Activated CD4-positive, CD25-positive, alpha-beta regulatory T cell treated with anti-CD3 and anti-CD28 coated beads, Interleukin-2, amount 50 U/mL, for 72 hours (primary cell): Measurements from ENCODE around the gene PRSS21.

ENCODE experiments used
- DNase-seq: peaks from one replicate; pipeline ENCODE4 v3.0.0; 2021

Gene PRSS21

DNA sequence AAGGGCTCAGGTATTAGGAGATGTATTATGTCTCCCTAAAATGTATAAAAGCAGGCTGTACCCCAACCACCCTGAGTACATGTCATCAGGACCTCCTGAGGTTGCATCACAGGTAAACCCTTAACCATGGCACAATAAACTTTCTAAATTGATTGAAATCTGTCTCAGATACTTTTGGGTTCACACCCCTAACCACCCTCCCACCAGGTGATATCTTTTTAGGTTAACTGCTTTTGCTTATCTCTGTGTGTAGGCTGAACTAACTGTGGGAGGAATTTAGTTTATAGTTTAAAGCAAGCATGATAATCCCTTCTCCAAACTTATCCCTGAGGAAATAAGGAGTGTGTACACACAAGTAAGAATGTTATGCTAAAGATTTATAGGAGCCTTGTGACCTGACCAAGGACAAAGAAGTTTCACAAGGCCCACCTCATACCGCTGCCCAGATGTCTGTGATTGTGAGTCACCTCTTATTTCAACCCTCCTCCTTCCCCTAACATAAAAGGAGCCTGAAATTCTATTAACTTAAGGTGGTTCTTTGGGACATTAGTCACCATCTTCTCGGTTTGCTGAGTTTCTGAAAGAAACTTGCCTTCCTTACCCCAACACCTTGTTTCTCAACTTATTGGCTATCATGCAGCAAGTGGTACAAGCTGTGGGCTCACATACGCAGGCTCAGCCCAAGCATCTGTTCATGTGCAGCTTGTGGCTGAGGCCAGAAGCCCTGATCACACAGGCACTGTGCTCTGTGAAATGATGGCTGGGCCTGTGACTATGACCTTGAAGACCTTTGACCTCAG is 29.7 kb downstream of the PRSS21 start:
- DNase-seq = no peak

DNA sequence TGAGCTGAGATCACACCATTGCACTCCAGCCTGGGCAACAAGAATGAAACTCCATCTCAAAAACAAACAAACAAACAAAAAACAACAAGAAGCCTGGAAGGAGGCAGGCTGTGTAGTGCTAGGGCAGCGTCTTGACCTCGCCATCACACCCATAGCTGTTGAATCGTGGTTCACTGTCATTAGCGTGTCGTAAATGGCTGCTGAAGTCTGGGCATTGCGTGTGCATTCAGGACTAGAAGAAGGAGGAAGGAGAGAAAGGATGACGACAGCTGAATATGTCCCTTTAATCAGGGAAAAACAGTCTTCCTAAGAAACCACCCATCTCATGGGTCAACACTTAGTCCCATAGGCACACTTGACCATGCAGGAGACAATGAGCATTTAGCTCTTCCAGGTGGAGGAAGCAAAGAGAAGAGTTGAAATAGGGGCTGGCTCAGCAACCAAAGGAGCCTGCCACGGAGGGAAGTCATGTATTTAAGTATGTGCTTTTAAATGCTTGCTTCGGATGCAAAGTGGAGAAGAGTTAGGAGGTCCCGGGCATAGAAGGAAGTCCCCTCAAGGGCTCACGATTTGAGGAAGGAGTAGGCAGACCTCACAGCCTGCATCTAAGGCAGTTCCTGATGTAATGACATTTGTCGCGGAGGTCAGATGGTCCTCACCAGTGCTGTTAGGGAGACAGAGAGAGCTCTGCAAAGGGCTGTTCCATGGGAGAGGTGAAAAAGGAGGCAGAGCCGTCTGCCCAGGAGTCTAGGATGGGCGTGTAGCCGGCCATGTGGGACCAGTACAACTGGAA is 32.1 kb downstream of the PRSS21 start:
- no peak for DNase-seq

DNA sequence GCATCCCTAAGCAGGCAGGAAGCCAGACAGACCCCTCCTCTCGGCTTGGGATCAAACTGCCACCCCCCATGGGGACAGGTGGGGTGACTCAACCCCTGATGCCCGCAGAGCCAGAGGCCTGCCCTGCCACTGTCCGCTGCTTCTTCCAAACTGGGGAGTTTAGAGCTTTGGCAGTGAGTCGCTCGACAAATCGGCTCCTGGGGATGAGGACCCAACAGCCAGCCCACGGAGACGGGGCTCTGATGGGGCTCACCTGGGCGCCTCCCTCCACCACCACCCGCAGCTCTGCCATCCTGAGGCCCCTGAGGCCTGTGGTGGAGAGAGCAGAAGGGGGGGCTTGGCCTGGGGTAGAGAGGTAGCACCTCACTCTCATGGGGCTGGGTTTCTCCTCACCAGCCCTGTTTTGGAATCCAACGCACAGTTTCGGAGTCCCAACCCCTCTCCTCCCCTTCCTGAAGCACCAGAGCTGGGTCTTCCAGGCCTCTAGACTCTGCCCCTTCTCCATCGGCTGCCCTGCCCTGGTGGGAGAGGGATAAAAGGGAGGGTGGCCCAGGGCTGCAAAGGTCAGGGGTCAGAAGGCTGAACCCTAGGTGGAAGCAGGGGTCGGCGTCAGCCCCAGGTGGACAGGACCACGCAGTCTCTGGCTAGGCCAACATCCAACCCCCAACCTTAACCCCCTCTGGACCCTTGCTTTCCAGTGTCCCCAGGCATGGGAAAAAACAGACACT is 35.1 kb downstream of the PRSS21 start:
- no peak for DNase-seq

DNA sequence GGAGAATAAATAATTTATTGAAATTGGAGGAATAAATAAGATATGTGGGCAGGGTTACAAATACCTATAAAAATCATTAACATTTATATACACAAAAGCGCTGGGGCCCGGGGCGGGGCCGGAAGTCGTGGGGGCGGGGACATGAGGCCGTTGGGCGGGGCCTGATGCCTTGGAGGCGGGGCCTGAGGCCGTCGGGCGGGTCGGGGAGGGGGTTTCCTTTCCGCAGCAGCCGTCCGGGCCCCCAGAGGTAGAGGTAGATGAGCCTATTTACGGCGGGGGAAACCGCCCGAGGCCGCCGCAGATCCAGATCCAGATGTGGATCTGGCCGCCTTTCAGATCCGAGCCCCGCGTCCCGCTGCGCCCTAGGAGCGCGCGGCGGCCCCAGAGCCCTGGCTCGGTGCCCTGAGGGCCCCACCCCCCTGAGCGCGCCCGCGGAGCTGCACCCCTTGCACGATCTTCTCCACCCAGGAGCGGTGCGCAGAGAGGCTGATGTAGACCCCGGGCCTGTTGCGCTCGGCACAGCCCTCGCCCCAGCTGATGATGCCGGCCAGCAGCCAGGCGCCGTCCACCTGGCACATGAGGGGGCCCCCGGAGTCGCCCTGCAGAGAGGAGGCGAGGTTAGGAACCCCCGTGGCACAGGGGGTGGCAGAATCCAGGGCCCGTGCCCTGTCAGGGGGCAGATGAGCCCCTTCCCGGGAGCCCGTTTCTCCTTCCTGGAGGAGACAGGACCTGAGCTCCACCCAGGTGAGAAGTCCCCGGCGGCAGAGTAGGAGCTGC is 35.9 kb downstream of the PRSS21 start:
- no peak for DNase-seq

DNA sequence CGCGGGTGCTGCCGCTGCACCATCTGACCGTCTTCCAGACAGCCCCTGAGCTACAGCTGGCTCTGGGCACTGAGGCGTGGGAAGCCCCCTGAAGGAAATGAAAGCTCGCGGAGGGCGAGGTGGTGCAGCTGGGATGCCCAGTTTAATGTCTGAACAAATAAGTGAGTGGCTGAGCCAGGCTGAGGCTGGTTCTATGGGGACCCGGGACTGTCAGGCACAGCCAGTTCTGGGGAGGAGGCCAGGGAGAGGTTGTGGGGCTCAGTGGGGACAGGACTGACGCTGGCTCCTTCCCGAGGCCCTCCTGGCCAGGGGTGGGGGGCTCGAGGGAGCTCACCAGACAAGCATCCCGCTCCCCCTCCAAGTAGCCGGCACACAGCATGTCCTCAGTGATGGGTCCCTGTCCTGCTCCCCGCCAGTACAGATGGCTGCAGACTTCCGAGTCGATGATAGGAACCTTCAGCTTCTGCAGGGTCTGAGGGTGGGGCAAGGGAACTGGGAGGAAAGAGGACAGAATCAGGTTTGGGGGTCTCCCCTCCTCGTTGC is 36.6 kb downstream of the PRSS21 start:
- DNase-seq = no peak

DNA sequence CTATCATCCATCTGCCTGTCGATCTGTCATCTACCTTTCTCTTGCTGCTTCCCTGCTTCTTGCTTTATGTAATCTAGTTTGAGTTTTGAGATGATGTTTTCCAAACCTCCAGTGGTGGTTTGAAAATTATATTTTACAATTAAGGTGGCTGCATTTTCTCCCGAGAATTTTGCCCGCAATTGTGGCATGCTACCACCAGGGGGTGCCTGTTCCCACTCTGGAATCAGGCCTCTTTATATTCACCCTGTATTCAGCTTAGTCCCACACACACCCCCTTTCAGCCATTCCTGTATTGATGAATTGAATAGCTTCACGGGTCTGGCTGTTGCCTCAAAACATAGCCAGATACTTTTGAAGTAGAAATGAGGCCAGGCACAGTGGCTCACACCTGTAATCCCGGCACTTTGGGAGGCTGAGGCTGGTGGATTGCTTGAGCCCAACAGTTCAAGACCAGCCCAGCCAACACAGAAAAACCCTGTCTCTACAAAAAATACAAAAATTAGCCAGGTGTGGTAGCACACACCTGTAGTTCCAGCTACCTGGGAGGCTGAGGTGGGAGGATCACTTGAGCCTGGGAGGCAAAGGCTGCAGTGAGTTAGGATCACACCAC is 37.8 kb downstream of the PRSS21 start:
- no peak for DNase-seq

DNA sequence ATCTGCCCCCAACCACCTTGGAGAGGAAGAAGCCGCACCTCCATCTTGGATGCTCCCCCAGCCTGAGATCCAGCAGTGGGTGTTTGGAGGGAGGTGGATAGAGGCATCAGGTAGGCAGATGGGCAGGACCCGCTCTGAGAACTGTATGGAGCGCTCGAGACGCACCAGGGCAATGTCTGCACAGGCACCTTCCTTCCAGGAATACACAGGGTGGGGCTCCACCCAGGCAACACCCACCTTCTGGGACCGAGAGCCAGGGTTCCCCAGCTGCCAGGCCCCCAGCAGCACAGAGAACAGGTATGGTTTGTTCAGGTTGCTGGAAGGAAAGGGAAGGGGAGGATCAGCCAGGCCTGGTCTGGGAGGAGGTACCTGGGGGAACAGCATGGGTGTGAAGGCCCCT is 38.5 kb downstream of the PRSS21 start:
- DNase-seq = no peak

DNA sequence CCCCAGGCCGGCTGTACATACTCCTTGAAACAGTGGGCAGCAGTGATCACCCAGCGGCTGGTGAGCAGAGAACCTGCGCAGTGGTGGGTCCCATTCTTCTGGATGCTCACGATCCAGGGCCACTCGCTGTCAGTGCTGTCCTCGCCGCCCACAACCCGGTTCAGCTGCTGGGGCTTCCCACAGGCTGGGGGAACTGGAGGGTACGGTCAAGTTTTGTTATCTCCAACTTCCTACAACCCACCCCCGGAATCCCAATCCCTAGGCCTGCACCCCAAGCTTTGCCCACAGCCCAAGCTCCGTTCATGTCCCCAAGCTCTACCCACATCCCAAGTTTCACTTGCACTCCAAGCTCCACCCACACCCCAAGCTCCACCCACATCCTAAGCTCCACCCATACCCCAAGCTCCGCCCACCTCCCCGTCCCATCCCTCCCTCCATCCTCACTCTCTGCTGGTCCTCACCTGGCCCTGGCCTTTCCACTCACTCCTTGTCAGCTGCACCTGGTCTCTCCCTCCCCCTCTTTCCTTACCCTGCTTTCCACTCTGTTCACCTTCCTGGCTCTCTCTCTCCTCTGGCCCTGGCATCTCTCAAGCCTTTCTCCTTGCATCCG is 39.1 kb downstream of the PRSS21 start:
- DNase-seq = peak; percentile 57

DNA sequence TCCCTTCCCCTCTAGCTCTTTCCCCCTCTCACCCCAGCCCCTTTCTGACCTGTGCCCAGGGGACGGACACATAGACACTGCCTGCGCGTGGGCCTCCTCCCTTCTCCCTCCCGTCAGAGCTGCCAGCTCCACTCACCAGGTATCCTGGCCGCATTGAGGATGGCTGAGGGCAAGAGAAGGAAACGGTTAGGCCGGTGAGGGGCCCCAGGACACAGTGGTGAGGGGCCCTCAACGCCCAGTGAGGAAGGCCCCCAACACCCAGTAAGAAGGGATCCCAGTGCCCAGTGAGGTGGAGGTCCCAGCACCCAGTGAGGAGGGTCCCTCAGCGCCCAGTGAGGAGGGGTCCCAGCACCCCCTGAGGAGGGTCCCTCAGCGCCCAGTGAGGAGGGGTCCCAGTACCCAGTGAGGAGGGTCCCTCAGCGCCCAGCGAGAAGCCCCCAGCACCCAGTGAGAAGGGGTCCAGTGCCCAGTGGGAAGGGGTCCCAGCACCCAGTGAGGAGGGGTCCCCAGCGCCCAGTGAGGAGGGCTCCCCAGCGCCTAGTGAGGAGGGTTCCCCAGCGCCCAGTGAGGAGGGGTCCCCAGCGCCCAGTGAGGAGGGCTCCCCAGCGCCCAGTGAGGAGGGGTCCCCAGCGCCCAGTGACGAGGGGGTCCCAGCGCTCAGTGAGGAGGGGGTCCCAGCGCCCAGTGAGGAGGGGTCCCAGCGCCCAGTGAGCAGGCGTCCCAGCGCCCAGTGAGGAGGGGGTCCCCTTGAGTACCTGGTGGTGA is 39.8 kb downstream of the PRSS21 start:
- no peak for DNase-seq

DNA sequence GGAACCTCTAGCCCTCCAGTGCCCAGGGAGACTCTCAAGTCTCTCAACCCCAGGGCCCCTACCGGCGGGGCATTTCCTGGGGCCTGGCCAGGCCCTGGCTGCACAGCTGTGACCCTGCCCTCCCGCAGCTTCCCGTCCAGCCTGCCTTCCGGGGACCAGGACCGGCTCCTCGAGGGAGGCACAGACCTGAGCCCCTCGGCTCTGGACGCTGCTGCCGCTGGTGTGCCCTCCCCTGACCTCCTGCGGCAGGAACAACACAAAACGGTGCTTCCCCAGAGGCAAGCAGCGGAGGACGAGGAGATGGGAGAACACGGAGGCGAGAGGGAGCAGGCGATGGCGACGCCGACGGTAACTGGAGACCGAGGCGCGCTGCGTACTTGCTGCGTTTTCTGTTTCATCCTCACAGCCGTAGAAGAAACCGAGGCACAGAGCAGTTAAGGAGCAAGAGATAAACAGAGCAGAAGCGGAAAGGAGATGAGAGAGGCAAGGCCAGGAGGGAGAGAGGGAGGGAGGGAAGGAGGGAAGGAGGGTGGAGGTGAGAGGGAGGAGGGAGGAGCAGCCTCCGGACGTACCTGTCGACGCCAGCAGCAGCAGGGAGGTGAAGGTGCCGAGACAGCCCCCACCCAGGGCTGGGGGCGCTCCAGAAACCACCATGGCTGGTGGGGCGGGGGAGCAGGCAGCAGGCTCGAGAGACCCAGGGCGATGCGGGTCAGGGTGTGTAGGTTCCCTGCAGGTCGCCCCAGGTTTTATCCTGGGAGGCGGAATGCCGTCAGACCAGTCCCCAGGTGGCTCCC is 40.6 kb downstream of the PRSS21 start, which contains the start of gene PRSS22:
Gene PRSS22 (minus strand): TSS at position 720 of the 794 bp plus-strand sequence. CDS start 66 bp downstream, at position 654.
- DNase-seq = no peak

DNA sequence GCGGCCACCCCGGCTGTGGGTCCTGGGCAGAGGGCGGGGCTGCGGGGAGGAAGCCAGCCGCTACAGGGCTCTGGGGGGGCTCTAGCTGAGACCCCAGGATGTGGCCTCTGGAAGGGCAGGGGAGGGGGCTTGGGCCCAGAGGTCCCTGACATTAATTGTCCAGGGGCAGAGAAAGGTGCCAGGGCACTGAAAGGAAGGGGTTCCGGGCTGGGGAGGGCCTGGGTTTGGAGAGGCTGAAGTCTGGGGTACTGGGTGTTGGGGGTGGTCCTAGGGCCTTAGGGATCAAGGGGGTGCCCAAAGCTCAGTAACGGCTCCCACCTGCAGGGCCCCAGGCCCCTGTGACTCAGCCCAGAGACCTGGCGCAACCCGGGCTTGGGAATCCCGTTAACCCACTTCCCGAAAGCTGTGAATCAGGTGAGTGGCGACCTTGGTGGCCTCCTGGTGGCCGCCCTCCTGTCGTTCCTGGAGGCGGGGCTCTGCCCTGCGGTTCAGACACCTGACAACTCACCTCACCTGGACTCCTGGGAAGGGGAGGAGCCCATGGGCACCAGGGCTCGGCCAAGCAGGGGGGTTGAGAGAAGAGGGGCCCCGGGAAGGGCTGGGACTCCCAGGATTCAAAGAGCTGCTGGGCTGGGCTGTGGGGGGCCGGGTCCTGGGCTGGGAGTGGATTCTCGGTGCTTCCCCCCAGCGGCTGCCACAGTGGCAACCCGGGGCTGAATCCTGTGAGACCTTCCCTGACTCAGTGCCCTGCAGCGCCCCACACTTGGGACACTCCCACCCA is 41.4 kb downstream of the PRSS21 start:
- DNase-seq = no peak

DNA sequence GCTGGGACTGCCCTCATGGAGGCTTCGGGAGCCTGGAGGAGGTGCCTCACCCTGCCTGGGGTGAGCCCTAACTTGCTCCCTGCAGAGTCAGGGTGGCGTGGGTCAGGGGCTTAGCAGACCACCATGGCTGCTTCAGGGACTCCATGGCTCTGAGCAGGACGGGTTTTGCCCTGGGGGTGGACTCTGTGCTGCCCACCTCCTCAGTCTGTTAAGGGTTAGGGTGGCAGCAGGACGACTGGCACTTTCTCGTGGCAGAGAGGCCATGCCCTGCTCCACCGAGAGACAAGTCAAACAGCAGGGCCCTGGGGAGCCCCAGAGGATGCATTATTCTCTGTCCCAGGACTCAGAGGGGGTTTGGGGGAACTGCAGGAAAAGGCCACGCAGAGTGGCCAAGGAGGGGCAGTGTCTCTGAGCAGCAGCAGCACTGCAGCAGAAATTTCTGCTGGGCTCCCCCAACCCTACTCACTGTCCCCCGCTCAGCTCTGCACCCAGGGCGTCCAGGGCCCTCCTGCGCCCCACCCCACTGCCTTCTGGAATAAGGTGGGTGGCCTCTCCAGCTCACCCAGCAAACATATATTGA is 42.7 kb downstream of the PRSS21 start:
- no peak for DNase-seq

DNA sequence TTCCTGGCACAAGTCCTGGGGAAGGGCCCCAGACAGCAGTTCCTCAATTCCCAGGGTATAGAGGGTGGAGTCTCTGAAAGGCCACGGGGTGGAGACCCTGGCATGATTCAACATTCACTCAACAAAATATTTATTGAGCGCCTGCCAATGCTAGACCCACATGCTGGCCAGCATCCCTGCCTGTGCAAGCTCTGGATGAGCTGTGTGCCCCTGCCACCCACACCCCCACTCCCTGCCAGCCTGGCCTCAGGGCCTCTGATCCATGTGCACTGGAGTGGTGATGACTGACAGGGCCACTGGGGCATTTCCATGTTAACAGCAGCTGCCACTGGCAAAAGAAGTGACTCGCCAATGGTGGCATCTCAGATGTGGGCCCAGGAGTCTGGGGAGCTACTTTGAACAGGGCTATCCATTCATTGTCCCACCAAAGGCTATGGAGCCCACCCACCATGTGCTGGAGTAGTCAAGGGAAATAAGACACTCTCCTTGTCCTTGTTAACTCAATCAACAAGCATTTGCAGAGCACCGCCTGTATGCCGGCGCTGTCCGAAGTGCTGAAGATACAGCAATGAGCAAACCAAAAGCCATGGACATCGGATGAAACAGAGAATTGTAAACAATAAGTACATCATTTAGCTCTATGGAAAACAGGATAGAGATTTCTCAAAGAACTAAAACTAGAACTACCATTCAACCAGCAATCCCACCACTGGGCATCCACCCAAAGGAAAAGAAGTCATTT is 44.0 kb downstream of the PRSS21 start:
- DNase-seq = no peak

DNA sequence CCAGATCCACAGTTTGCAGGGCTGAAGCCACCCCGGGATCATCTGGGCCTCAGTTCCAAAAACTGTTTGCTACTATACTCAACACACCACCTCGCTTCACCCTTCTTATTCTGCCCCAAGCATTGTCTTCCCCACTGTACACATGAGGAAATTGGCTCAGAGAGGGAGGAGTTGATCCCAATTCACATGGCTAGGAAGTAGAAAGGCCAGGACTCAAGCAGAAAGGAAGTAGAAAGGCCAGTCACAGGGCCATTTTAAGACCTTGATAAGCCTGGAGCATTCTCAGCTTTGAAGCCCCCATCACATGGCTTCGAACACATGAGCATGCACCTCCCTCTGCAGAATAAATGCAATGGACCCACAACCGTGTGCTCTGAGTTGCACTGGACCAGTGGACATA is 48.6 kb downstream of the PRSS21 start:
- DNase-seq = no peak

DNA sequence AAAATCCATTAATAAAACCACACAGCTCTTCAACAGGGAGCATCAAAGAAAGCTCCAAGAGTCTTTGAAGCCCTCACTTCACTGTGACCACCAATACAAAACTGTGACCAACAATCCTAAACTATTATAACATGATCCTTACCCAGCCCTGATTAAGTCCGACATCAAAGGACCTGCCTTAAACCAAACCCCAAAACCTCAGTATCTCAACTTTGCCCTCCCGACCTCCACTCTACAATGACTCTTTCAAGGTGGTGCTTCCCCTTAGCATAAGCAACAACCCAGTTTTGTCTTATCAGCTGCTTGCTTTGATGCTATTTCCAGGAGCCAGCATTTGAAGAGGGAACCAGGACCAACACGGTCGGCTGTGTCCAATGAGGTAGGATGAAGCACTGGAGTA is 49.4 kb downstream of the PRSS21 start:
- DNase-seq = no peak

DNA sequence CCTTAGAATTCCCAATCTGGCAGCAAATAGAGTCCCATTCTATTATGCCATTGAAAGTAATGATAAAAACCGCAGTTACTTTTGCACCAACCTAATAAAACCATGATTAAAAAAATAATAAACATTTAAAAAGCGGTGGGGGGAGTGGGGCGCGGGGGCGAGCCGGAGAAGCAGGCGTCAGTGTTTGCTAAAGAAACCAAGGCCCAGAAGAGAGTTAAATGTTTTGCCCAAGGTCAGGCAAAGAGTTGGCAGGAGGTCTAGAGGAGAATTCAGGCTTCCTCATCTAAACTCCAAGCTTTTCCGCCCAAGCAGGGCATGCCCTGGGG is 50.6 kb downstream of the PRSS21 start:
- DNase-seq = no peak

DNA sequence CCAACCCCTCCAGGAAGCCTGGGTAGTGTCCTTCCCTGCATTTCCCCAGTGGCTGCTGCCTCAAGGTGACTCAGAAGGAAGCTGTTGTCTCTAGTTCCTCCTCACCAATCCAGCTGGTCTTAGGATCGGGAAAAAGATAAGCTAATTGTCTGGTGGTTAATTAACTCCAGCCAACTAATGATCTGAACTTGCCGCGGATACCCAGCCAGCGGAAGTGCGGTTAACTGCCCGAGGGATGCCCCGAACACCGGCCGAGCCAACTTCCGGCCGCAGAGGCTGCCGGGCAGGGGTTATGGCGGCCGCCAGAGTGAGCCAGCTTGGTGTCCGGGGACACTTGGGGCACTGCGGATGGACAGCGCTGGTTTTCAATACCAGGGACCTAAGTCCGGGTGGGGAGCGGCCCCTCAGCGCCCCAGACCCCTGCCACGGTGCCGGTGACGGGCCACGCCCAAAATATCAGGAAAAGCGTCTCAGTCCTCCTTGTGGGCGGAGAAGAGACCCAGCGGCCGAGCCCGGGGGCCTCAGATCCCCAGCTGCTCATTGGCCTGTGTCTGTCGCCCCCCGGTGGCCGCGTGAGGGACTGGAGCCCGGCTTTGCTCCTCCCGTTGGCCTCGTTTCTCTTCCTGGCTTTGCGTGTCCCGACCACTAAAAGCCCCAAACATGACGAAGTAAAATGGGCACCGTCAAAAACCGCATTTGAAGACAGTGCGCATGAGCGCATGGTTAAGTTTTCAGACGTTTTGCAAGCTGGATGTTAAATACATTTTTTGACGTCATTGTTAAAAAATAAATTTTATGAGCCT is 51.2 kb downstream of the PRSS21 start:
- DNase-seq = peak; percentile 97
